DND-41 (cell line): Measurements from ENCODE around the gene TCF7L1.

Experiments
- EZH2 ChIP-seq: IDR thresholded peaks from 3 replicates; pipeline ENCODE4 v1.6.1; 2012; ENCODE audit warnings: borderline replicate concordance, low read depth, mild to moderate bottlenecking, moderate library complexity, low read length, inconsistent platforms; ENCODE audit not compliant: severe bottlenecking
- TF ChIP-seq, protein P1 (sequence below): IDR thresholded peaks from 2 replicates; pipeline ENCODE4 v1.5.1; 2012; ENCODE audit warnings: borderline replicate concordance, low read length, moderate library complexity, mild to moderate bottlenecking; ENCODE audit not compliant: poor library complexity, severe bottlenecking; ENCODE audit errors: extremely low read depth

DNA sequence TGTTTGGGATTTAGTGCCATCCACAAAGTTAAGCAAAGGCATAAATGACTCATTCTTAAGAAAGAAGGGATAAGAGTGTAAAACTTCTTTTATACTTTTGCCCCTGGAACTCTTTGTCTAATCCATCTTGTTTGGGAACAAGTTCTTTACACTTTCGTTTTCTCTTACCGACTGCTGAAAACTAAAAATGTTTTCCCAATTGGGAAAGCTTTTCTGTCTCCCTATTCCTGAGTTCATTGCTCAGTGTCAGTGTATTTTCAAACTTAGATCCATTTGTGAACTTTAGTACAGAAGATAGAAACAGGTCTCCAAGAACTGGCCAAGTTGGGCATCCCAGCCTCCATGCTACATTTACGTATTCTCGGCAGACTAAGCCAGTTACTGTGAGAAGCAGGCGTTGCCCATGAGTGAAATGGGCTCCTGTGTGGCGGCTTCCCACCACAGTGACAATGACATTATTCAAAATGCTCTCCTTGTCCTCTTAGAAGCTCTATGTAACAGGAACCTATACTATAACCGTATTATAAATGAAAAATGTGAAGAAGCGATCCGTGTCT, 142.9 kb downstream of the TCF7L1 start:
- TF ChIP-seq, protein P1, sequence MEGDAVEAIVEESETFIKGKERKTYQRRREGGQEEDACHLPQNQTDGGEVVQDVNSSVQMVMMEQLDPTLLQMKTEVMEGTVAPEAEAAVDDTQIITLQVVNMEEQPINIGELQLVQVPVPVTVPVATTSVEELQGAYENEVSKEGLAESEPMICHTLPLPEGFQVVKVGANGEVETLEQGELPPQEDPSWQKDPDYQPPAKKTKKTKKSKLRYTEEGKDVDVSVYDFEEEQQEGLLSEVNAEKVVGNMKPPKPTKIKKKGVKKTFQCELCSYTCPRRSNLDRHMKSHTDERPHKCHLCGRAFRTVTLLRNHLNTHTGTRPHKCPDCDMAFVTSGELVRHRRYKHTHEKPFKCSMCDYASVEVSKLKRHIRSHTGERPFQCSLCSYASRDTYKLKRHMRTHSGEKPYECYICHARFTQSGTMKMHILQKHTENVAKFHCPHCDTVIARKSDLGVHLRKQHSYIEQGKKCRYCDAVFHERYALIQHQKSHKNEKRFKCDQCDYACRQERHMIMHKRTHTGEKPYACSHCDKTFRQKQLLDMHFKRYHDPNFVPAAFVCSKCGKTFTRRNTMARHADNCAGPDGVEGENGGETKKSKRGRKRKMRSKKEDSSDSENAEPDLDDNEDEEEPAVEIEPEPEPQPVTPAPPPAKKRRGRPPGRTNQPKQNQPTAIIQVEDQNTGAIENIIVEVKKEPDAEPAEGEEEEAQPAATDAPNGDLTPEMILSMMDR = no peak
- TF ChIP-seq EZH2 = no peak
